HepG2 (cell line): ENCODE data around the gene RRP9. TPM values are rescaled to one million over a fixed set of nuclear protein-coding genes. Genes with fewer than 3 reads are reported as not detected.

Experiments used
- ATAC-seq: fragments of 200-7000 bp; cut with Tn5 transposase; 3 replicates; pipeline ENCODE4 v1.9.1; 2020; ENCODE audit warnings: mild to moderate bottlenecking, moderate library complexity
- BruUV-seq: library from RNA; stranded (reverse); fragments of 400-500 nt; replicated peaks from 2 replicates; lab custom pipeline; 2021; lab: Mats Ljungman, UMichigan
- CTCF ChIA-PET: fragments of 300-600 bp; formaldehyde crosslinking; extraction: SDS; loops from one replicate; lab custom pipeline; 2021; ENCODE audit warnings: low total read pairs, inconsistent platforms, low intra/inter-chr PET ratio; lab: Yijun Ruan, JAX
- POLR2A ChIA-PET: fragments of 350-600 bp; sonication (Branson Sonifier 250); formaldehyde crosslinking; loops from one replicate; lab custom pipeline; 2020; ENCODE audit warnings: antibody characterized with exemption, inconsistent platforms; lab: Yijun Ruan, JAX
- DNase-seq: peaks from one replicate; pipeline ENCODE4 v3.0.0-alpha.2; 2015; ENCODE audit warnings: low spot score
- FAIRE-seq: peaks from 3 replicates; lab custom pipeline; 2011; peaks lifted over from hg19 to GRCh38; lab: Jason Lieb, UNC
- H2AFZ ChIP-seq: one replicate; pipeline ENCODE4 v1.6.1; 2011; ENCODE audit warnings: low read length, inconsistent platforms
- H3K27ac ChIP-seq: fragments of 300-600 bp; 3 replicates; pipeline ENCODE4 v1.8.0; 2011; ENCODE audit warnings: mixed run types, mild to moderate bottlenecking, mixed read lengths, low read length, inconsistent platforms; ENCODE audit not compliant: insufficient read depth; ENCODE audit errors: extremely low read length
- H3K27me3 ChIP-seq, 2 experiments: fragments of 200-600 bp in 1 of 2; 2 replicates in 1 of 2; 3 replicates in 1 of 2; pipeline versions ENCODE4 v1.6.0 to v1.8.0; 2011; ENCODE audit warnings: low read length in 2 of 2, mild to moderate bottlenecking in 2 of 2, moderate library complexity in 2 of 2, inconsistent platforms in 1 of 2; ENCODE audit not compliant: insufficient read depth in 2 of 2, control insufficient read depth in 1 of 2
- H3K36me3 ChIP-seq, 2 experiments: fragments of 200-600 bp in 1 of 2; replicated peaks in 1 of 2; 2 replicates in 1 of 2; 3 replicates in 1 of 2; pipeline versions ENCODE4 v1.5.1 to v1.8.0; 2011; ENCODE audit warnings: low read length in 2 of 2, inconsistent platforms in 1 of 2; ENCODE audit not compliant: insufficient read depth in 2 of 2, control insufficient read depth in 1 of 2
- H3K4me1 ChIP-seq: 2 replicates; pipeline ENCODE4 v1.5.1; 2012; ENCODE audit warnings: low read length, inconsistent platforms; ENCODE audit not compliant: insufficient read depth
- H3K4me2 ChIP-seq: 2 replicates; pipeline ENCODE4 v1.6.0; 2011; ENCODE audit warnings: low read depth, low read length, inconsistent platforms
- H3K4me3 ChIP-seq, 3 experiments: fragments of 200-600 bp in 1 of 3; sonication (generic), shearing (Covaris generic) in 1 of 3; replicated peaks in 1 of 3; 2 replicates each; pipeline ENCODE4 v1.5.1; 2011 to 2016; ENCODE audit warnings: low read length in 3 of 3, inconsistent platforms in 2 of 3, low read depth in 2 of 3, mild to moderate bottlenecking in 2 of 3, control low read depth in 1 of 3, mixed read lengths in 1 of 3; ENCODE audit not compliant: insufficient read depth in 1 of 3
- H3K79me2 ChIP-seq: one replicate; pipeline ENCODE4 v1.6.1; 2011; ENCODE audit warnings: low read length, inconsistent platforms; ENCODE audit not compliant: insufficient read depth
- H3K9ac ChIP-seq: 2 replicates; pipeline ENCODE4 v1.6.0; 2011; ENCODE audit warnings: mild to moderate bottlenecking, low read depth, low read length, inconsistent platforms; ENCODE audit not compliant: insufficient read depth
- H3K9me3 ChIP-seq: 2 replicates; pipeline ENCODE4 v1.5.1; 2012; ENCODE audit warnings: mild to moderate bottlenecking, low read length
- H4K20me1 ChIP-seq: 2 replicates; pipeline ENCODE4 v1.6.0; 2011; ENCODE audit warnings: inconsistent platforms, mild to moderate bottlenecking, low read length, moderate library complexity; ENCODE audit not compliant: insufficient read depth
- AGO2 ChIP-seq: fragments of 200-400 bp; formaldehyde crosslinking; optimal IDR thresholded peaks from 2 replicates; pipeline ENCODE3; 2017; ENCODE audit warnings: mild to moderate bottlenecking, low read depth, low read length, moderate library complexity
- HNRNPL ChIP-seq: fragments of 200-400 bp; formaldehyde crosslinking; IDR thresholded peaks from 2 replicates; pipeline ENCODE4 v1.6.1; 2017; ENCODE audit warnings: mild to moderate bottlenecking, low read depth, low read length
- POLR2G ChIP-seq: fragments of 200-400 bp; formaldehyde crosslinking; IDR thresholded peaks from 2 replicates; pipeline ENCODE4 v1.6.1; 2018; ENCODE audit warnings: mild to moderate bottlenecking, low read depth, low read length, moderate library complexity
- TBL1XR1 ChIP-seq: fragments of 150-350 bp; IDR thresholded peaks from 2 replicates; pipeline ENCODE4 v1.6.1; 2014; ENCODE audit warnings: borderline replicate concordance, low read length; ENCODE audit not compliant: partially characterized antibody
- WGBS: methylation state at CpG from one replicate; pipeline ENCODE4 v1.1.6; 2017; ENCODE audit warnings: low lambda C conversion rate; 5-methylcytosine and 5-hydroxymethylcytosine counted together
- in situ Hi-C: cut with HindIII; loops from 2 replicates; pipeline ENCODE4 v1.10.0; 2017; ENCODE audit warnings: low pct_unique_long_range_greater_than_20kb; ENCODE audit not compliant: extremely low pct_ligation_motif_present
- intact Hi-C: fragments of 100-400 bp; cut with micrococcal nuclease; formaldehyde crosslinking; loops from one replicate; pipeline ENCODE4 v1.10.0; 2022; ENCODE audit not compliant: unreplicated experiment
- polyA plus RNA-seq, 8 experiments: library from polyadenylated mRNA; depleted of rRNA in 3 of 8; stranded (reverse) in 7 of 8; unstranded in 1 of 8; fragments of >200 nt; fragmentation: Illumina TruSeq in 4 of 8; extraction: Trizol in 4 of 8; gene quantifications; 2 replicates each; pipeline versions ENCODE4 v1.2.1 to v1.2.3, GENCODE V29; 2011 to 2016; ENCODE audit warnings: low read depth in 4 of 8, missing spikeins in 1 of 8, mixed read lengths in 1 of 8; ENCODE audit not compliant: insufficient read depth in 1 of 8
- total RNA-seq, 5 experiments: library from RNA; depleted of rRNA; stranded (reverse); fragments of >200 nt; fragmentation: Illumina TruSeq; extraction: Trizol; gene quantifications; 2 replicates each; pipeline ENCODE4 v1.2.3, GENCODE V29; 2016; ENCODE audit warnings: low read depth in 1 of 5
- TF ChIP-seq, protein P1 (sequence below): sonication (generic); formaldehyde crosslinking; IDR thresholded peaks from 2 replicates; pipeline ENCODE4 v1.5.1; 2020; ENCODE audit warnings: mild to moderate bottlenecking, missing genetic modification reagents, moderate library complexity

Gene RRP9
- total and polyA plus RNA-seq, 2 of the 13 experiments (the other 11 are each of a cell fraction or from before 2014, with no cell fraction given) = 14.8 to 44.0 TPM

GRCh38 chr3:51969841-51970240 lies 28.1 kb upstream of the RRP9 start:
- DNase-seq = no peak
- TF ChIP-seq TBL1XR1 = no peak
- TF ChIP-seq POLR2G = 0 out of 2 replicates have a peak, but pooled peaks have one; percentile 0
- TF ChIP-seq AGO2 = peak; percentile 38
- TF ChIP-seq, protein P1, sequence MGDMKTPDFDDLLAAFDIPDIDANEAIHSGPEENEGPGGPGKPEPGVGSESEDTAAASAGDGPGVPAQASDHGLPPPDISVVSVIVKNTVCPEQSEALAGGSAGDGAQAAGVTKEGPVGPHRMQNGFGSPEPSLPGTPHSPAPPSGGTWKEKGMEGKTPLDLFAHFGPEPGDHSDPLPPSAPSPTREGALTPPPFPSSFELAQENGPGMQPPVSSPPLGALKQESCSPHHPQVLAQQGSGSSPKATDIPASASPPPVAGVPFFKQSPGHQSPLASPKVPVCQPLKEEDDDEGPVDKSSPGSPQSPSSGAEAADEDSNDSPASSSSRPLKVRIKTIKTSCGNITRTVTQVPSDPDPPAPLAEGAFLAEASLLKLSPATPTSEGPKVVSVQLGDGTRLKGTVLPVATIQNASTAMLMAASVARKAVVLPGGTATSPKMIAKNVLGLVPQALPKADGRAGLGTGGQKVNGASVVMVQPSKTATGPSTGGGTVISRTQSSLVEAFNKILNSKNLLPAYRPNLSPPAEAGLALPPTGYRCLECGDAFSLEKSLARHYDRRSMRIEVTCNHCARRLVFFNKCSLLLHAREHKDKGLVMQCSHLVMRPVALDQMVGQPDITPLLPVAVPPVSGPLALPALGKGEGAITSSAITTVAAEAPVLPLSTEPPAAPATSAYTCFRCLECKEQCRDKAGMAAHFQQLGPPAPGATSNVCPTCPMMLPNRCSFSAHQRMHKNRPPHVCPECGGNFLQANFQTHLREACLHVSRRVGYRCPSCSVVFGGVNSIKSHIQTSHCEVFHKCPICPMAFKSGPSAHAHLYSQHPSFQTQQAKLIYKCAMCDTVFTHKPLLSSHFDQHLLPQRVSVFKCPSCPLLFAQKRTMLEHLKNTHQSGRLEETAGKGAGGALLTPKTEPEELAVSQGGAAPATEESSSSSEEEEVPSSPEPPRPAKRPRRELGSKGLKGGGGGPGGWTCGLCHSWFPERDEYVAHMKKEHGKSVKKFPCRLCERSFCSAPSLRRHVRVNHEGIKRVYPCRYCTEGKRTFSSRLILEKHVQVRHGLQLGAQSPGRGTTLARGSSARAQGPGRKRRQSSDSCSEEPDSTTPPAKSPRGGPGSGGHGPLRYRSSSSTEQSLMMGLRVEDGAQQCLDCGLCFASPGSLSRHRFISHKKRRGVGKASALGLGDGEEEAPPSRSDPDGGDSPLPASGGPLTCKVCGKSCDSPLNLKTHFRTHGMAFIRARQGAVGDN = 0 out of 2 replicates have a peak, but pooled peaks have one; percentile 1
- TF ChIP-seq HNRNPL = peak; percentile 59; the same call in 1 of the 2 replicates
- Histone ChIP-seq H3K36me3 (peaks cover 2 to 5% of the 10 kb centered on the region in 2 experiments; a peak in 2 of 5 replicates), H3K4me1 (peaks cover 81% of the 10 kb centered on the region), H3K4me2 (no peak overlapping the region), H3K27me3 (no peaks in the 10 kb centered on the region; a peak in 1 of 5 replicates), H2AFZ (no peak overlapping the region), H3K9me3 (no peaks in the 10 kb centered on the region), H4K20me1 (no peaks in the 10 kb centered on the region), H3K27ac (no peak overlapping the region), H3K9ac (no peak overlapping the region), H3K4me3 (no peak overlapping the region), H3K79me2 (peaks cover 14% of the 10 kb centered on the region)
- FAIRE-seq = no peak
- ATAC-seq = no peak
- ChIA-PET CTCF (no interaction called here), POLR2A (interaction anchor here (1.2 to 6.8 kb wide), 3 partner anchors 13 to 470 kb away, joined by 3 to 80 read pairs (median 59); partner anchors contain the start of genes ACY1, DCAF1, PARP3 and RRP9)
- in situ Hi-C loops (no loop called here), intact Hi-C loops (no loop called here)
- BruUV-seq = no TSS peak
- WGBS = 94% methylated on average over 3 of the region's 4 CpGs
